ENCODE measurements around the gene TWIST2. TPM values are rescaled to one million over a fixed set of nuclear protein-coding genes. Genes with fewer than 3 reads are reported as not detected.

Gene TWIST2
- total RNA-seq, 2 donors from 2014 or later = 7.5 to 40.5 TPM

- Histone ChIP-seq H3K27me3 (no peaks in the 10 kb centered on the region), H3K4me1 (no peaks in the 10 kb centered on the region), H3K27ac (no peak overlapping the region), H3K36me3 (replicated peaks in 1 of 2; ENCODE audit: insufficient read depth in 1 of 2, low read depth in 2 of 2) (no peaks in the 10 kb centered on the region), H3K9me3 (no peaks in the 10 kb centered on the region), H3K4me3 (no peak overlapping the region)
- ATAC-seq (no peak), DNase-seq (no peak)
- intact Hi-C loops (cut with DNase I) = no loop called here
- 78 to 79% methylated on average over 8 of the region's 8 CpGs for WGBS, 2 donors
- TF ChIP-seq POLR2A (IDR thresholded peaks at IDR 0.05) = no peak
- TF ChIP-seq, protein P1, sequence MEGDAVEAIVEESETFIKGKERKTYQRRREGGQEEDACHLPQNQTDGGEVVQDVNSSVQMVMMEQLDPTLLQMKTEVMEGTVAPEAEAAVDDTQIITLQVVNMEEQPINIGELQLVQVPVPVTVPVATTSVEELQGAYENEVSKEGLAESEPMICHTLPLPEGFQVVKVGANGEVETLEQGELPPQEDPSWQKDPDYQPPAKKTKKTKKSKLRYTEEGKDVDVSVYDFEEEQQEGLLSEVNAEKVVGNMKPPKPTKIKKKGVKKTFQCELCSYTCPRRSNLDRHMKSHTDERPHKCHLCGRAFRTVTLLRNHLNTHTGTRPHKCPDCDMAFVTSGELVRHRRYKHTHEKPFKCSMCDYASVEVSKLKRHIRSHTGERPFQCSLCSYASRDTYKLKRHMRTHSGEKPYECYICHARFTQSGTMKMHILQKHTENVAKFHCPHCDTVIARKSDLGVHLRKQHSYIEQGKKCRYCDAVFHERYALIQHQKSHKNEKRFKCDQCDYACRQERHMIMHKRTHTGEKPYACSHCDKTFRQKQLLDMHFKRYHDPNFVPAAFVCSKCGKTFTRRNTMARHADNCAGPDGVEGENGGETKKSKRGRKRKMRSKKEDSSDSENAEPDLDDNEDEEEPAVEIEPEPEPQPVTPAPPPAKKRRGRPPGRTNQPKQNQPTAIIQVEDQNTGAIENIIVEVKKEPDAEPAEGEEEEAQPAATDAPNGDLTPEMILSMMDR (IDR thresholded peaks at IDR 0.05) = no peak
Observed at GRCh38 chr2:238939521-238940403, 91.9 kb downstream of the TWIST2 start.

DNA sequence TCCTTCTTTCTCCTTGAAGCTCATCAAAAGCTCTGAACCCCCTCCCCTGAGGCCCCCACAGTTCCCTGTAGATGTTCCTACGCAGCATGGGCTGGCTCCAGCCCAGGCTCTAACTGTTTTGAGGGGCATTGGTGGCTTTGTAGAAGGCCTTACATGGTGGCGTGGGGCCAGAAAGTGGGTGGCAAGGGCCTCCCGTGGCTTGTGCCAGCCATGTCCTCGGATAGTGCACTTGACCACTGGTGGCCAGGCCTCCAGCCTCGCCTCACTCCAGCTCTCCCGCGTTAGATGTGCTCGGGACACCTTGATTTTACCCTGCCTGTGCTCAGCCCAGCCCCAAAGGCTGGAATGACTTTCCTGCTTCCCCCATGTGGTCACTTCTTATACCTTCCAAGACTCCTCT lies 92.9 kb downstream of the TWIST2 start:
- Histone ChIP-seq H3K27me3 (no peaks in the 10 kb centered on the region), H3K4me3 (no peak overlapping the region), H3K4me1 (no peaks in the 10 kb centered on the region), H3K27ac (no peak overlapping the region), H3K36me3 (replicated peaks in 1 of 2; ENCODE audit: insufficient read depth in 1 of 2, low read depth in 2 of 2) (no peaks in the 10 kb centered on the region), H3K9me3 (no peaks in the 10 kb centered on the region)
- no peak for DNase-seq
- no peak for ATAC-seq
- intact Hi-C loops (cut with DNase I) = no loop called here
- WGBS, 2 donors = 67 to 98% methylated on average over 5 to 8 of the region's 8 CpGs
- TF ChIP-seq, protein P1 (IDR thresholded peaks at IDR 0.05) = no peak
- no peak for TF ChIP-seq POLR2A (IDR thresholded peaks at IDR 0.05)

- Histone ChIP-seq H3K27ac (no peak overlapping the region), H3K4me1 (no peaks in the 10 kb centered on the region), H3K27me3 (no peaks in the 10 kb centered on the region), H3K4me3 (no peak overlapping the region), H3K36me3 (replicated peaks in 1 of 2; ENCODE audit: insufficient read depth in 1 of 2, low read depth in 2 of 2) (no peaks in the 10 kb centered on the region), H3K9me3 (no peaks in the 10 kb centered on the region)
- intact Hi-C loops (cut with DNase I) = no loop called here
- TF ChIP-seq, protein P1 (IDR thresholded peaks at IDR 0.05) = no peak
- no peak for TF ChIP-seq POLR2A (IDR thresholded peaks at IDR 0.05)
- no peak for DNase-seq
- ATAC-seq = no peak
- whole genome bisulfite sequencing, 2 donors = 44 to 56% methylated on average over 7 of the region's 7 CpGs
Observed at GRCh38 chr2:238941262-238941792, 93.4 kb downstream of the TWIST2 start.

DNA sequence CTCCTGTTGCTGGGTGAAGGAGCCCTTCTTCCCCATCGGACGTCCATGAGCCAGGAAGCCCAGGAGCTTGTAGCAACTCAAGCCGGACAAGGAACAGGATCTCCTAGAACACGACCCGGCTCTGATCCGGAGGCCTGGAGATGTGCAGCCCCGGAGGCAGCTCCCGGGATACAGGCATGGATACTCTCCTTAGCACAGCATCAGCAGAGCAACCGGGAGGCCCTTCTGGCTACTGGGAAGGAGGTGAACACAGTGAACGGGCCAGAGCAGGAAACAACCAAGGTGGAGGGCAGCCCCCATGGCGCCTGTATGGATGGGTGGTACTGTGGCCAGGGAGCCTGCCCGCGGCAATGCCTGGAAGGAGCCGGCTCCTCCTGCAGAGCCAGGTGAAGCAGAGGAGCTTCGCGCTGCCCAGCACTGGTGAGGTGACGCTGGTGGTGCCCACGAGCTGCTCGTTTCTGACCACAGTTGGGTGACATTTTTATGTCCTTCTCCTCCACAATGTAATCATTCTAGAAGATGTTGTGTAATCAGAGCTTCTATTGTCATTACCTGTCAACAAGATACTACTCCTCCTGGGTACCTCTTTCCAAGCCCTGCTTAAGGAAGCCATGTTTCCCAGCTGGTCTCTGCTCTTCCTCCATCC lies 94.3 kb downstream of the TWIST2 start:
- no peak overlapping the region for H3K4me3 ChIP-seq
- H3K27me3 ChIP-seq = no peaks in the 10 kb centered on the region
- no peaks in the 10 kb centered on the region for H3K9me3 ChIP-seq
- WGBS, 2 donors = 75 to 78% methylated on average over 9 to 19 of the region's 19 CpGs
- TF ChIP-seq POLR2A (IDR thresholded peaks at IDR 0.05) = no peak
- TF ChIP-seq, protein P1 (IDR thresholded peaks at IDR 0.05) = no peak
- DNase-seq = no peak
- no peak for ATAC-seq
- intact Hi-C loops (cut with DNase I) = no loop called here
- no peaks in the 10 kb centered on the region for H3K4me1 ChIP-seq
- no peak overlapping the region for H3K27ac ChIP-seq
- no peaks in the 10 kb centered on the region for H3K36me3 ChIP-seq (replicated peaks in 1 of 2; ENCODE audit: insufficient read depth in 1 of 2, low read depth in 2 of 2)
